Lower leg skin (tissue), 4 donors: ENCODE results near the gene SMARCA5. TPM values are rescaled to one million over a fixed set of nuclear protein-coding genes. Genes with fewer than 3 reads are reported as not detected.

ENCODE experiments used
- DNase-seq, 2 donors: peaks; one replicate each; pipeline ENCODE4 v3.0.0-alpha.2; 2019; ENCODE audit warnings: low spot score in 2 of 2
- H3K4me3 ChIP-seq: fragments of 200-600 bp; sonication (generic); 2 replicates; pipeline ENCODE4 v1.5.1; 2017; ENCODE audit warnings: mild to moderate bottlenecking, low read depth; ENCODE audit not compliant: poor library complexity, severe bottlenecking
- CTCF ChIP-seq, 3 donors: fragments of 450-650 bp; IDR thresholded peaks; one replicate each; pipeline ENCODE4 v1.5.1; 2016; ENCODE audit warnings: antibody characterized with exemption in 3 of 3, mild to moderate bottlenecking in 3 of 3, moderate library complexity in 2 of 3
- POLR2A ChIP-seq, 2 donors: fragments of 450-650 bp; IDR thresholded peaks; one replicate each; pipeline ENCODE4 v1.6.1; 2016 to 2017; ENCODE audit warnings: antibody characterized with exemption in 2 of 2, mild to moderate bottlenecking in 1 of 2, moderate library complexity in 1 of 2
- WGBS, 2 donors: methylation state at CpG; one replicate each; pipeline ENCODE4 v1.1.5; 2018; 5-methylcytosine and 5-hydroxymethylcytosine counted together
- intact Hi-C: fragments of 100-400 bp; cut with DNase I; formaldehyde crosslinking; loops from one replicate; pipeline ENCODE4 v1.15.0; 2023; ENCODE audit warnings: low total_unique reads
- total RNA-seq, 4 donors: library from RNA; depleted of rRNA; stranded (reverse); fragments of >200 nt; gene quantifications; one replicate each; pipeline ENCODE4 v1.1.0, GENCODE V29; 2016

The SMARCA5 gene
- total RNA-seq, 4 donors from 2014 or later: 13.5 to 55.1 (median 18.7) TPM

- 64 to 70% methylated on average over 3 of the region's 3 CpGs for WGBS, 2 donors
- intact Hi-C loops: no loop called here
- no peak for DNase-seq
- TF ChIP-seq POLR2A (IDR thresholded peaks at IDR 0.05) (no peak), CTCF (IDR thresholded peaks at IDR 0.05) (no peak)
- no peak overlapping the region for H3K4me3 ChIP-seq
Observed at GRCh38 chr4:143606480-143606879, 93.0 kb downstream of the SMARCA5 start.

Other genes starting within 250 kb of the SMARCA5 start
- 10 to 100 TPM; 25.7 to 42.9 (median 37.3) TPM for gene GAB1, start 176.8 kb upstream of the SMARCA5 start, total RNA-seq
- gene FREM3, start 187.0 kb downstream of the SMARCA5 start, total RNA-seq: not detected